ENCODE measurements around the gene RPRD2. TPM values are rescaled to one million over a fixed set of nuclear protein-coding genes. Genes with fewer than 3 reads are reported as not detected.
A peak's percentile ranks its signal among the peaks of the same experiment; 100 is the strongest.

Gene RPRD2
- polyA plus RNA-seq, 3 donors: 5.9 to 9.7 (median 8.2) TPM

DNA sequence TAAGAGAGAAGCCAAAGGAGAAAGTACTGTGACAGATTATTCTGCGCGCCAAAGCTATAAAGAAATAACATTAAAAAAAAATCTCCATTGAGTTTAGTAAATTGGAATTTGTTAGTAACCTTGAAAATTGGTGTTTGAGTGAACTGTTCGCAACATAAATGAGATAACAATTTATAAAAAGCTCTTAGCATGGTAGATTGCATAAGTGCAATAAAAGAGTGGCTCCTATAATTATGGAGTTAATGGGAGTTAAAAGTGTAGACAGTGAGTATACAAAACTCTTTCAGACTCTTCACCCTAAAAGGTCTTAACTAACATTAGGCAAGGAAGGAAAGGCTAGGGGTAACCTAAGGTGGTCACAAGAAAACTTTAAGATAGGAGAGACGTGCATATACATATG, 50.6 kb downstream of the RPRD2 start:
- Histone ChIP-seq H2AFZ (ENCODE audit: insufficient read depth, low read depth, low read length, poor library complexity, severe bottlenecking) (no peak overlapping the region), H3K4me2 (replicated peaks; ENCODE audit: extremely low read depth, low read length, poor library complexity, severe bottlenecking) (no peak overlapping the region), H3K9ac (ENCODE audit: insufficient read depth, low read length, poor library complexity, severe bottlenecking) (no peak overlapping the region), H3K4me1 (ENCODE audit: control insufficient read depth in 1 of 2, insufficient read depth in 2 of 2, low read length in 2 of 2) (peaks cover 5 to 14% of the 10 kb centered on the region in 2 donors), H3K79me2 (ENCODE audit: insufficient read depth, low read length) (peaks cover 66% of the 10 kb centered on the region), H3K27ac (ENCODE audit: low read depth in 1 of 2, low read length in 2 of 2) (no peak overlapping the region), H3K9me3 (replicated peaks in 1 of 2; ENCODE audit: control insufficient read depth in 1 of 2, insufficient read depth in 1 of 2, low read length in 2 of 2) (no peaks in the 10 kb centered on the region), H3K27me3 (ENCODE audit: control insufficient read depth in 2 of 2, insufficient read depth in 2 of 2, low read length in 2 of 2) (no peaks in the 10 kb centered on the region), H3K36me3 (replicated peaks in 1 of 2; ENCODE audit: control insufficient read depth in 1 of 2, insufficient read depth in 2 of 2, low read length in 2 of 2) (peaks cover 12 to 24% of the 10 kb centered on the region in 2 donors), H3K4me3 (replicated peaks in 1 of 3; ENCODE audit: low read depth in 2 of 3, low read length in 3 of 3) (no peak overlapping the region), H4K20me1 (ENCODE audit: insufficient read depth, low read length) (peaks cover 63% of the 10 kb centered on the region)
- TF ChIP-seq, protein P1, sequence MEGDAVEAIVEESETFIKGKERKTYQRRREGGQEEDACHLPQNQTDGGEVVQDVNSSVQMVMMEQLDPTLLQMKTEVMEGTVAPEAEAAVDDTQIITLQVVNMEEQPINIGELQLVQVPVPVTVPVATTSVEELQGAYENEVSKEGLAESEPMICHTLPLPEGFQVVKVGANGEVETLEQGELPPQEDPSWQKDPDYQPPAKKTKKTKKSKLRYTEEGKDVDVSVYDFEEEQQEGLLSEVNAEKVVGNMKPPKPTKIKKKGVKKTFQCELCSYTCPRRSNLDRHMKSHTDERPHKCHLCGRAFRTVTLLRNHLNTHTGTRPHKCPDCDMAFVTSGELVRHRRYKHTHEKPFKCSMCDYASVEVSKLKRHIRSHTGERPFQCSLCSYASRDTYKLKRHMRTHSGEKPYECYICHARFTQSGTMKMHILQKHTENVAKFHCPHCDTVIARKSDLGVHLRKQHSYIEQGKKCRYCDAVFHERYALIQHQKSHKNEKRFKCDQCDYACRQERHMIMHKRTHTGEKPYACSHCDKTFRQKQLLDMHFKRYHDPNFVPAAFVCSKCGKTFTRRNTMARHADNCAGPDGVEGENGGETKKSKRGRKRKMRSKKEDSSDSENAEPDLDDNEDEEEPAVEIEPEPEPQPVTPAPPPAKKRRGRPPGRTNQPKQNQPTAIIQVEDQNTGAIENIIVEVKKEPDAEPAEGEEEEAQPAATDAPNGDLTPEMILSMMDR (IDR thresholded peaks at IDR 0.05): no peak
- no CpG with 5 or more reads among the region's 4 CpGs for WGBS (ENCODE audit: insufficient coverage)
- Mint-ChIP-seq H3K36me3 (peaks cover 9 to 34% of the 10 kb centered on the region in 2 donors), H3K4me3 (no peak overlapping the region), H3K27me3 (ENCODE audit: low read depth in 3 of 3) (peaks cover 0 to 1% (median 0%) of the 10 kb centered on the region in 3 donors), H3K27ac (no peak overlapping the region), H3K9me3 (peaks cover 0 to 1% (median 0%) of the 10 kb centered on the region in 7 donors), H3K4me1 (peaks cover 23% of the 10 kb centered on the region)
- DNase-seq: no peak
- intact Hi-C loops (cut with micrococcal nuclease): no loop called here

DNA sequence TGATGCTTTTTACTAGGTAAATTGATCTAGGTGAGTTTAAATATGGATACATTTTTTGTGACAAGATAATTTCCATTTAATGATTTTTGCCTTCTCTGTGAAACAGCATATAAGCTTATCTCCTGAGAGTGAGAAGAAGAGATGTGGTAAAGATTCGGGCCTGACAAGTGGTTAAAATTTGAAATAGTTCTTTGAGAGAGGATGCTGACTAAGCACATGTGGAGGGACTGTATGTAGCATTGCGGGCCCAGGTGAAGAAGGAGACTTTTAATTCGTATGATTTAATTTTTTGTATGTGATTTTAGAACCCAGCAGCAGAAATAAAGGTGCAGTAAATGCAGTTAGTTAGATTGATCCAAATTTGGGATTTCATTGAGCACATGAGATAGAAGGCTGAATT, 51.9 kb downstream of the RPRD2 start:
- no peak for DNase-seq
- no peak overlapping the region for H3K4me3 Mint-ChIP-seq
- no peaks in the 10 kb centered on the region for H3K27me3 ChIP-seq (ENCODE audit: control insufficient read depth in 2 of 2, insufficient read depth in 2 of 2, low read length in 2 of 2)
- peaks cover 14 to 46% of the 10 kb centered on the region in 2 donors for H3K36me3 Mint-ChIP-seq
- peak overlapping the region in 1 of 7 donors; percentile 51 for H3K27ac Mint-ChIP-seq
- peaks cover 0 to 2% of the 10 kb centered on the region in 2 donors for H3K4me1 ChIP-seq (ENCODE audit: control insufficient read depth in 1 of 2, insufficient read depth in 2 of 2, low read length in 2 of 2)
- no peak overlapping the region for H3K4me3 ChIP-seq (replicated peaks in 1 of 3; ENCODE audit: low read depth in 2 of 3, low read length in 3 of 3)
- H3K36me3 ChIP-seq (replicated peaks in 1 of 2; ENCODE audit: control insufficient read depth in 1 of 2, insufficient read depth in 2 of 2, low read length in 2 of 2): peaks cover 20 to 36% of the 10 kb centered on the region in 2 donors
- H4K20me1 ChIP-seq (ENCODE audit: insufficient read depth, low read length): peaks cover 51% of the 10 kb centered on the region
- H3K9ac ChIP-seq (ENCODE audit: insufficient read depth, low read length, poor library complexity, severe bottlenecking): no peak overlapping the region
- no peaks in the 10 kb centered on the region for H3K9me3 ChIP-seq (replicated peaks in 1 of 2; ENCODE audit: control insufficient read depth in 1 of 2, insufficient read depth in 1 of 2, low read length in 2 of 2)
- no peak overlapping the region for H3K4me2 ChIP-seq (replicated peaks; ENCODE audit: extremely low read depth, low read length, poor library complexity, severe bottlenecking)
- peaks cover 0 to 1% (median 0%) of the 10 kb centered on the region in 3 donors for H3K27me3 Mint-ChIP-seq (ENCODE audit: low read depth in 3 of 3)
- intact Hi-C loops (cut with micrococcal nuclease): no loop called here
- TF ChIP-seq, protein P1 (IDR thresholded peaks at IDR 0.05): no peak
- peaks cover 0 to 2% (median 0%) of the 10 kb centered on the region in 7 donors for H3K9me3 Mint-ChIP-seq
- H3K4me1 Mint-ChIP-seq: peaks cover 12% of the 10 kb centered on the region
- H3K27ac ChIP-seq (ENCODE audit: low read depth in 1 of 2, low read length in 2 of 2): no peak overlapping the region
- H2AFZ ChIP-seq (ENCODE audit: insufficient read depth, low read depth, low read length, poor library complexity, severe bottlenecking): no peak overlapping the region
- WGBS (ENCODE audit: insufficient coverage): 89% methylated on average over 3 of the region's 3 CpGs
- peaks cover 56% of the 10 kb centered on the region for H3K79me2 ChIP-seq (ENCODE audit: insufficient read depth, low read length)

Data from CD14-positive monocyte (primary cell).